ENCODE results near the gene CACNA2D3.

- TF ChIP-seq CTCF (conservative IDR thresholded peaks at IDR 0.05) (no peak), EZH2 (IDR thresholded peaks at IDR 0.05; ENCODE audit: low read depth) (no peak)
Measured at GRCh38 chr3:54633444-54634121, 511.2 kb downstream of the CACNA2D3 start.

Data from PC-9 (cell line).